ENCODE measurements around the gene CNDP1. TPM values are rescaled to one million over a fixed set of nuclear protein-coding genes. Genes with fewer than 3 reads are reported as not detected.

CNDP1 gene
- polyA plus RNA-seq, 1 experiment: not detected

- Histone ChIP-seq H3K27me3 (ENCODE audit: control insufficient read depth, insufficient read depth, low read length) (no peaks in the 10 kb centered on the region), H3K36me3 (ENCODE audit: control insufficient read depth, insufficient read depth, low read length) (peaks cover 36% of the 10 kb centered on the region), H3K4me3 (ENCODE audit: low read depth, low read length) (no peak overlapping the region)
- TF ChIP-seq CTCF (IDR thresholded peaks at IDR 0.05; ENCODE audit: insufficient read depth, low read depth, low read length): no peak
- DNase-seq (ENCODE audit: low read depth): no peak
- ChIA-PET CTCF (no interaction called here), POLR2A (no interaction called here)
Measured at GRCh38 chr18:74513883-74514205, 20.5 kb upstream of the CNDP1 start.

GRCh38 chr18:74514860-74515495 is 19.3 kb upstream of the CNDP1 start:
- POLR2A ChIA-PET: no interaction called here

GRCh38 chr18:74515620-74516231 is 18.6 kb upstream of the CNDP1 start:
- CTCF ChIA-PET: interaction anchor here (0.5 kb wide), 1 partner anchor 1082 kb away, joined by 4 read pairs; no protein-coding TSS in a partner anchor
- no peak for TF ChIP-seq CTCF (IDR thresholded peaks at IDR 0.05; ENCODE audit: insufficient read depth, low read depth, low read length)
- DNase-seq (ENCODE audit: low read depth): no peak
- POLR2A ChIA-PET: no interaction called here
- peaks cover 39% of the 10 kb centered on the region for H3K36me3 ChIP-seq (ENCODE audit: control insufficient read depth, insufficient read depth, low read length)
- H3K27me3 ChIP-seq (ENCODE audit: control insufficient read depth, insufficient read depth, low read length): no peaks in the 10 kb centered on the region
- H3K4me3 ChIP-seq (ENCODE audit: low read depth, low read length): no peak overlapping the region

More at GRCh38 chr18:74514860-74515495, 19.3 kb upstream of the CNDP1 start:
- TF ChIP-seq CTCF (IDR thresholded peaks at IDR 0.05; ENCODE audit: insufficient read depth, low read depth, low read length): no peak
- Histone ChIP-seq H3K4me3 (ENCODE audit: low read depth, low read length) (no peak overlapping the region), H3K36me3 (ENCODE audit: control insufficient read depth, insufficient read depth, low read length) (peaks cover 41% of the 10 kb centered on the region), H3K27me3 (ENCODE audit: control insufficient read depth, insufficient read depth, low read length) (no peaks in the 10 kb centered on the region)
- CTCF ChIA-PET: no interaction called here
- no peak for DNase-seq (ENCODE audit: low read depth)

- no peak for DNase-seq (ENCODE audit: low read depth)
- POLR2A ChIA-PET: no interaction called here
- CTCF ChIA-PET: interaction anchor here (0.5 kb wide), 1 partner anchor 1082 kb away, joined by 4 read pairs; no protein-coding TSS in a partner anchor
- TF ChIP-seq CTCF (IDR thresholded peaks at IDR 0.05; ENCODE audit: insufficient read depth, low read depth, low read length): no peak
- Histone ChIP-seq H3K36me3 (ENCODE audit: control insufficient read depth, insufficient read depth, low read length) (peaks cover 41% of the 10 kb centered on the region), H3K27me3 (ENCODE audit: control insufficient read depth, insufficient read depth, low read length) (no peaks in the 10 kb centered on the region), H3K4me3 (ENCODE audit: low read depth, low read length) (no peak overlapping the region)
Measured at GRCh38 chr18:74516271-74517235, 17.7 kb upstream of the CNDP1 start.

GRCh38 chr18:74517236-74517630 is 17.1 kb upstream of the CNDP1 start:
- Histone ChIP-seq H3K36me3 (ENCODE audit: control insufficient read depth, insufficient read depth, low read length) (peaks cover 38% of the 10 kb centered on the region), H3K27me3 (ENCODE audit: control insufficient read depth, insufficient read depth, low read length) (no peaks in the 10 kb centered on the region), H3K4me3 (ENCODE audit: low read depth, low read length) (no peak overlapping the region)
- POLR2A ChIA-PET: no interaction called here
- CTCF ChIA-PET: no interaction called here
- TF ChIP-seq CTCF (IDR thresholded peaks at IDR 0.05; ENCODE audit: insufficient read depth, low read depth, low read length): no peak
- no peak for DNase-seq (ENCODE audit: low read depth)
